ENCODE results near the gene ZNF516.

ZNF516 gene

DNA sequence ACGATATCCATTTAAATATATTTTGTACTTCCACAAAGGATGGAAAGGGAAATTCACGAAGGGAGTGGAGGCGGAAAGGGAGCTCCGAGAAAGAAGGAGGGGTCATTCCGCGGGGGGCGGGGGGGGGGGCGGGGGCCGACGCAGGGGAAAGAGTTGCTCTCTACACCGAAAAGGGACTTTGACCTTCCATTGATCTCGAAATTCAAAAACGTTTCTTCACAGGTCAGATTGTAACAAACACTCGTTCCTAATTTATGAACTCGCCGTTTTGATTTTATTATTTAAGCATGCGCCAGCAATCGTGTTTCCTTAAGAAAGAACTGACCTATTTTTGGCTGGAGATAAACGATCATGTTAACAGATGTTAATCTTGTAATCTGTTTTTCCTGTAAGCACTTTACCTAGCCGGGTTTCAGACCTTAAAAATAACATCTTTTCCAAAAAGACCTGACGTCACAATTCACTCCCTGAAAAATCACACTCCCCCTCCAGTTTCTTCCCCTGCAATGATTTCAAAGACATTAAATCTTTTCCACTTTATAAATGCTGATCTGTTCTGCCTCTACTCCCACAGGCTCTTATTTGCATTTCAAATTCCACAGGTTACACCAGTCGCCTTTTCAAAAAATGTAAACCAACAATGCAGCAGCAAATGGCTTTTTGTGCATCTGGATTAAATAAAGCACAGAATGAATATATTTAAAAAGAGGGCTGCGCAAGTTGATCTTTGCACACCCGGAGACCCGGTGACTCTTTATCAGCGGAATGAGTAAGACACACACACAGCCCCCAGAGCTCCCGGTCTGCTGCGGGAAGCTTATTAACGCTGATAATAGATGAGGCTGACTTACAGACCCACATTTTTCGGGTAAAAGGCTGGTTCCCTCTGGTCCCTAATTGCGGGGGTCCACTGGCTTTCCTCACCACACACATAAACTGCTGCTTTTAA lies 1.6 kb downstream of the ZNF516 start:
- H3K4me3 ChIP-seq: peak overlapping the region; percentile 45 to 78 (median 69)
- peak overlapping the region in 20 of 21 experiments; percentile 34 to 90 (median 82) for H3K27ac ChIP-seq

DNA sequence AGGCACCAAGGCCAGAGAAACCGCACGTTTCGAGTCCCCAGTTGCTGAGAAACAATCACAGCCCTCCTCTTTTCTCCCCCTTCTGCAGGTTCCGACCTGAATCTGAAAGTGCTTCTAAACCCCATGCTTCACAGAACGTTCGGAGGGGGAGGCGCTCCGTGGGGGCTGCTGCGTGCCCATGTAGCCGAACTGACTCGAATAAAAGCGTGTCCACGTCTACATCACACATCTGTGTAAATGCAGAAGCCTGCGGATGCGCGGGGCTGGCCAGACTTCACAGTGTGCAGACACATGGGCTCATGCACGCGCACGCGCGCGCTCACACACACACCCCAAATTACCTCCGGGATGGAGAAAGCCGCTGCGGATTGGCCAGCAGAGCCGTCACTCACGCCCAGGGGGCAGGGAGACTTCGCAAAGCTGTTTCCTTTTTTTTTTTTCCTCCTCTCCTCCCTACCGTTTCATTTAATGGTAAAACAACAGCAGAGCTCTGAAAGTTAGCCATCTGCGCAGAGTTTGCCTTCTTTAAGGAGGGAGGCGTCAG lies 2.3 kb downstream of the ZNF516 start:
- H3K4me3 ChIP-seq: peak overlapping the region; percentile 45 to 78 (median 69)
- peak overlapping the region in 20 of 21 experiments; percentile 34 to 90 (median 82) for H3K27ac ChIP-seq

DNA sequence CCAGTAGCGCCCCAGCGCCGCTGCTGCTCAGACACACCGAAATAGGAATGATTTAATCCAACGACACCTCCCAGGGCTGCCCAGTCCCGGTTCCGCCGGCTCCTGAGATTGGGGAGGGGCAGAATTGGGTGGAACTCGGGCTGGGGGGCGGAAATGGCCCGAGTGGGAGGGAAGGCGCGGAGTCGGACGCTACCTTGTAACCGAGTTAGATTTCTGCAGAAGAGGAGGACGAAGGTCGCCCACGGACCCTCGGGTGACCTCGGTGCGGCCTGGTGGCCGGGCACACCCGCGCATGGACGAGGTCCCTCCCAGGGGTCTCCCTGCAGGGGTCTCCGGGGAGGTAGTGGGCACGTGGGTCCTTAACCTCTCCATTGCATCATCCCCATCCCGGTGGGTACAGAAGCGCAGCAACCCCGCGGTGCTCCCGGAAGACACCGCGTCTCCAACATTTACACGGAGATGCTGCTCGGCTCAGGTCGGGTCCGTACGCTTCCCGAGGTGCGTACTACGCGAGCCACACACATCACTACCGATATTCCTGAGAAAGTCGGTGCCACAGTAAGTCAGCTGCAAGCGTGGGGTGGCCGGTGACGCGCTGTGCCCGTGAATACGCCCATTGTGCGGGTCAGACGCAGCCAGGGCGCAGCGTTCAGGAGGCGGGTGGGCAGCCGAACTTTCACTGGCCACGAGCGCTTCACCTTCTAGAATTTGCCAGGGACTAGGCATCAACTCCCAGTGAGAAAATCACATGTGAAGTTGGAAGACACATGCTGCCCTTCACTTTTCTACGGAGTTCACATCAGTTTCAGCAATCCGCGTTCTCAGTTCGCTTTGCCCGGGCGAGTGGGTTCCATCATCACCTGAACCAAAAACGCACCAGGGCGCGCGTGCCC lies 3.0 kb downstream of the ZNF516 start:
- Histone ChIP-seq H3K27ac (peak overlapping the region in 20 of 21 experiments; percentile 37 to 90 (median 76)), H3K4me3 (peak overlapping the region; percentile 45 to 78 (median 69))

DNA sequence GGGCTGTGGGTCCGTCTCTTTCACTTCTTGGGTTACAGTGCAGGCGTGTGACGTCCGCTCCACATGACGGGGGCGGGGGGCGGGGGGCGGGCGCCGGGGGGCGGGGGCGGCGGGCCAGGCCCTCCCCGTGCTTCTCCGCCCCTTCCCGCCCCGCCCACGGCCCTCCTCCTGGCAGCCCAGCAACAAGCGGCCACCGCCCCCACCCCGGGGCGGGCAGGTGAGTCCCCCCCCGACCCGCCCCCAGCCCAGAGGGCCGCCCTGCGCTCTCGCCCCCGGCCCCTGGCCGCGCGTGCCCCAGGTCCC lies 3.6 kb downstream of the ZNF516 start:
- Histone ChIP-seq H3K4me3 (peak overlapping the region; percentile 45 to 78 (median 69)), H3K27ac (peak overlapping the region in 20 of 21 experiments; percentile 23 to 90 (median 76))

DNA sequence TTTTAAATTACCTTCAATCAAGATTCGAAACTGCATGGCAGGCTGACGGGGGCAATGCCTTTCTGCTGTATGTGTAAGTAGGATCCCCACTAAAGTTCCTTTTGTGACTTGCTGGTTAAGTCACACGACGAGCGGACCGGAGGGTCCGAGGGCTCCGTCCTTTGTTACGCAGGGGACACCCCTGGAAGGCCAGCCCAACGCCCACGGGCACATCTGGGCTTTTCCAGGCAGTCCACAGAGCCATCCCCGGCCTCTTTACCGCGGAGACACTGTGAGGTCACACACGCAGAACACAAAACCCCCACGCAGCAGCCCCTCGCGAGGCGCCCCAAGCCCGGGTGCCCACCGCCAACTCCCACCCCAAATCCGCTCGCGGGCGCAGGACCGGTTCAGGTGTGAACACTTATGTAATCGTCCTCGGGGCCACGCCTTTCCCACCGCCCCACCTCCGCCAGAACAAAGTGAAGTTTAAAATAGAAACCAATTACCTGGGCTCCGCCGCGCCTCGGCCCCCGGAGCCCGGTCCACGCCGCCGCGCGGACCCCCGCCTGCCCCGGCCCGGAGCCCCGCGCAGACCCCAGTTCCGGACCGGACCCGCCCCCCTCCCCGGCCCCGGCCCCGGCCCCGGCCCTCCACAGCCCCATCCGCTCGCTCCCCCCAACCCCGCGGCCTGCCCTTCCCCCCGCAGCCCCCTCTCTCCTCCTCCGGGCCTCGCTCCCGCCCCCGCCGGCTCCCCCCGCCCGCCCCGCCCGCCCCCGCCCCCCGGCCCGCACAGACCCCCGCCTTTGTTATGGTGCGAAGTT lies 4.2 kb downstream of the ZNF516 start:
- H3K4me3 ChIP-seq: peak overlapping the region; percentile 45 to 78 (median 69)
- H3K27ac ChIP-seq: peak overlapping the region in 20 of 21 experiments; percentile 23 to 90 (median 76)

DNA sequence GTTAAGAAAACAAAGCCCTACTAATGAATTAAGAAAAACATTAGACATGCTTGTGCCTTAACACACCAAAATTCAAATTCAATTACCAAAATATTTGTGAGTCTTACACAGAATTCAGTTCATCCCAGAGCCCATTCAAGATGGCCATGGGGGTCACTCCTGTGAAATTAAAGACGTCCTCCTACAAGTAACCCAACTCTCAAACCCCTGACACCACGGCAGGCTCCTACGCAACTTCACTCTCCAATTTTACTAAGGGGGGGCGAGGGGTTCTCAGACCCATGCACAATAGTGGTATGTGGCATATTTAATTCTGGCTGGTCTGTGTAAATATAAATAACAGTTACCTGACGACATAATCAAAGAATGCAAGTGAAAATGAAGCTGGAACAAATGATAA lies 5.0 kb downstream of the ZNF516 start:
- H3K27ac ChIP-seq: peak overlapping the region in 2 of 21 experiments; percentile 72 to 78

DNA sequence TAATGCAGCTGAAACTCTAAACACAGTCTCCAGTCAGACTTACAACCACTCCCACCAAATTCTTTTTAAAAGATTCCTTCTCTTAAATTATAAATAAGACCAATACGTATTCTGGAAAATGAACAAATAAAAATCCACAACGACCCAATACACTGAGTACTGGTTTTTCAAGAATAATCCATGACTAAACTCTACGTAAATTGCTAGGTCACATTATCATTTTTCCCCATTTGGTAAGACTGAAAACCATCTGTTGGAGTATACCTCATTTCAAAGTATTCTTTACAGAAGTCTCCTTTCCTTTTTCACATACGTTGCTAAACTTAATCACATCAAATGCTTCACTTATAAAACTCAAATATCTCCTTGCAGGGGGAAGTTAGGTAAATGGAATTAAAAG lies 6.0 kb downstream of the ZNF516 start:
- Histone ChIP-seq H3K4me3 (no peak overlapping the region), H3K27ac (no peak overlapping the region)

More for the DNA sequence above, 5.0 kb downstream of the ZNF516 start:
- H3K4me3 ChIP-seq: peak overlapping the region in 4 of 7 experiments; percentile 64 to 78 (median 72)

DNA sequence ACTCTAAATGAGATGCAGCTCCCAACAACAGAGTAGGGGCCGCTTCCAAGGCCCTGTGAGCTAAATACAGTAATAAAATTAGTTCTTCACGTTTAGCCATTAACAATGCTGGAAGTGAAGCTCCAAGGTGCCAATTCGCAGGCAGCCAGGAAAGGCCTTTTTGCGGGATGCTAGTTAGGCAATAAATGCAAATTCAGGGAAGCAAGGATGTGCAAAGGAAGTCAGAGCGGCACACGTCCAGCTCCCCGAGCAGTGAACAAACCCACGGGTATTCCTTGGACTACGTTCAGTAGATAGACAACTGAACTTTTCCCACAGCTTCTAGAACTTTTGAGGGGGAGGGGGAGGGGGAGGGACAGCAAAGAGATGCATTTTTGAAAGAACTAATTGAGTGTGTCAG lies 6.9 kb downstream of the ZNF516 start:
- H3K27ac ChIP-seq: peak overlapping the region in 2 of 21 experiments; percentile 8 to 52

DNA sequence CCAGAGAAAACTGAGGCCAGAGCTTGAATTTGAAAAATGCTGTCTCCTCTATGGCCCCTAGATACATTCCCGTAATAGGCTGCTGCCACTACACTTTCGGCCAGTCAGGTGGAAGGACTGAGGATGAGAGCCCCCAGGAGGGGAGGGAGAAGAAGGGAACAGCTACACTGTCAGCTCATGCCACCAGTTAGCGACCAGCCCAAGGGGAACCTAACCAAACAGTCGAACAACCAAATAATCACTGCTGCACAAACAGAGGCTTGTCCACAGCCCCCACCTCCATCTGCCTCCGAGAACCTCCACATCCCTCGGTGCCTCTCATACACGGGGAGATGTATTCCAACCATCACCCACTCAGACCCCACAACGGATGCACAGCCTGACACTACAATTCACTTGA lies 7.3 kb downstream of the ZNF516 start:
- Histone ChIP-seq H3K27ac (peak overlapping the region in 2 of 21 experiments; percentile 8 to 52), H3K4me3 (no peak overlapping the region)

More for the DNA sequence above, 6.9 kb downstream of the ZNF516 start:
- H3K4me3 ChIP-seq: no peak overlapping the region

DNA sequence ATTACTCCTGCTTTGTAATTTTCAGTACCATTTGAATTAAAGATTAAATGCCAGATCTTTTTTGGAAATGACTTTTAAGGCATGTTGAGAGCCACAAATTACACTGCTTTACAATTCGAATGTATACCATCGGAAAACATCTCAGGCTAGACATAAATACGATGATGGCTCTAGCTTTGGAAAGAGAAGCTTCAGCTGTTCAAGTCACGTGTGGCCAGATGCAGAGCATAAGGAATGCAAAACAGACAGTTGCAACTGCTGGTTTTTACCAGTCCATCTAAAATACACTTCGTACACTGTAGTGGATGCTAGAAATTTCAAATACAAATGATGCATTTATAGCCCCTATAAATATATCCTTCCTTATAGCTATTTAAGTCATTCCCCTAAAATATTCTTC lies 8.0 kb downstream of the ZNF516 start:
- H3K27ac ChIP-seq: no peak overlapping the region

DNA sequence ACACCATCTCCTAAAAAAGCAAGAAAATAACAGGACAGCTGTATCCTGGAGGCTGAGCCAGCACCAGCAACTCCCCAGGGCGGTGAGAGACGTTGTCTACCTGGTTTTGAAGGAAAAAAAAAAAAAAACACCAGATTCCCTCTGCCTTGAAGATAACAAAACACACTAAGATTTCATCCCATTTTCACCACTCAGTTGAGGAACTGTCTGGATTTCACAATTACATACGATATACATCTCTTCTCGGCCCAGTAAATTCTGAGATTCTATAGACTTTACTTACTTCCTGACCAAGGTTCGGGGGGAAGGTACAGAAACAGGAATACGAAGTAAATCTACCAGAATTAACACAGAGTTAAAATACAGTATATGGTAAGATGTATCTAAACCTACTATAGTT lies 8.5 kb downstream of the ZNF516 start:
- H3K4me3 ChIP-seq: no peak overlapping the region
- no peak overlapping the region for H3K27ac ChIP-seq

More for the DNA sequence above, 8.0 kb downstream of the ZNF516 start:
- no peak overlapping the region for H3K4me3 ChIP-seq

DNA sequence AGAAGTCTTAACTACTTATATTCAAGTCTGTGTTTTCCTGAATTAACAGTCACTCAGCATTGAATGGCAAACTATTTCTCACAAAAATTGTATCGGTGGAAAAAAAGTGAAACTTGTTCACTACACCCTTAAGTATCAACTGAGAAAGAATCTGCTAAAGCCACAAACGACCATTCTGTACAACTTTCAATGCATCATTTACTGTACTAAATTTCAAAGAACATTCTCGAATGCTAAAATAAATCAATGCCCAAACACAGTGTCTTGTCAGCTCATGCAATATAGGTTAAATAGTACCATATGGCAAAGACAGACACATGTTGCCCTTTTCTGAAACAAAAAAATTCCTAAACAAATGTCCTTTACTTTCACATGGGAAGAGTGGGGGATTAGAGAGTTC lies 9.0 kb downstream of the ZNF516 start:
- no peak overlapping the region for H3K27ac ChIP-seq
- no peak overlapping the region for H3K4me3 ChIP-seq

DNA sequence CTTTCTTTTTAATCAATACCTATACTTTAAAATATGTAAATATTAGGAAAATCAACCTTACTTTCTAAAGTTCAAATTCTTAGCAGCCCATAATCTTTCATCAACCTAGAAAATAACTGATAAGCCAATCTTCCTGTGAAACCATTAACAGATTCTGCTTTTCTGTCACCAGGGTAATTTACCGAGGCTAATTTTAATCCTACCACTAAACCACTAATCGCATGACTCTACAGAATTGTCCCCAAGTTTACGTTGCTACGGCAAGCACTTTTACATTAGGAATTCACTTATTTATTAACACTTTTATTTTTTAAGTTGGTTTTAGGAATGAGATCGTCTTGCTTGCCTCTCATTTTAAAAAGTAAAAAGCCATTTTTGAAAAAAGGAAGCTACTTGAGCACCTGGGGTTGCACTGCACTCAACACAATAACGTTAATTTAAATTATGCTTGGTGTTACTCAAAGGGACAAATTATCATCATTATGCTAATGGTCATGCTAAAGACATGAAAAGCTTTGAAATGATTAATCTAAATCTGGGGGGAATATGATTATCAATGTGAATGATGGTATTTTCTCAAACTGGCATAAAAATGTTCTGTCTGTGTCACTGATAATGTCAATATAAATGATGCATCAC lies 10.2 kb downstream of the ZNF516 start:
- H3K4me3 ChIP-seq: no peak overlapping the region
- H3K27ac ChIP-seq: no peak overlapping the region

DNA sequence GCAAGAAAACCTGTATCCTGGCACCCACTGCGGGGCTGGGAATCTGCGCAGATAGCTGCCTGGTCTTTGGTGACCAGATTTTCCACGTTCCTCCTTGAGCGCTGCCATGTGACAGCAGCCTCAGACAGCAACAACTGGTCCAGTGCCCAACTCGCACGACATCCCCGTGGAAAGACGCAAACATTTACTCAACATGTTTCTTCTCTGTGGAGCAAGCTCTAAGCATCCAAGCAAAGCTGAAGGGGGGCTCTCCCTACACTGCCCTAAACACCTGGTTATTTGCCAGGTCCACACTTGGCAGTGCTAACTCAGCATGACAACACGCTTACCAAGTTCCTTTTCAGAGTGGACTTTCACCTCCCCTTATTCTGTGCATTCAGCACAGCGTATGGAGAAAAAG lies 11.3 kb downstream of the ZNF516 start:
- no peak overlapping the region for H3K4me3 ChIP-seq
- peak overlapping the region in 1 of 21 experiments; percentile 7 for H3K27ac ChIP-seq

DNA sequence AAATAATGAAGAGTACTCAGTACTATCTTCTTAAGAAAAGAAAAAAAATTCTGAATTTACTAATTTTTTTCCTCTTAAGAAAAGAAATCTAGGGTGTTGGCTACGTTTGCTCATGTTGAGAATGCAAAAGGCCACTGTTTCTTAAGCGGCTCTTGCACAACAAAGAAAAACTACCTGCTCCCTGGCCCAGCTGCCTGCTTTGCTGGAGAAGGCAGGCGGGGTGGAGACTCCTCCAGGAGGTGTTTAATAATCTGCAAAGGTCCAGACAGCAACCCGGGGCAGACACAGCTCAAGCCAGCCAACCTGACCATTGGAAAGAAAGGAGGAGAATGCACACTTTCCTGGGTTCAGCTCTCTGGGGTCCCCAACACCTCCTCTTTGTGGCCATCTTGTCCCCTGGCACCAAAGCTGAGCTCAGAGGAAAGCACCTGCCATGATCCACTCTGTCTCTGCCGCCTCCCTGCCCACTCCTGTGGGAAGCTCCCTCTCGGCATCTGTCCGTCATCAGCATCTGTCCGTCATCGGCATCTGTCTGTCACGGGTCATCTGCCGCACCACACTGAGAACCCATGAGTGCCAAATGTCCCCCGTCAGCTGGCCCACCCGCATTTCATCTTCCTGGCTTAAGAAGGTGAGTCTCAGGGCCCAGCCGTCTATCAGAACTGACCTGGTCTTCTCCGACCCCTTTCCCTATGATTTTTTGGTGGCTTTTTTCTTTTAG lies 11.9 kb downstream of the ZNF516 start:
- H3K27ac ChIP-seq: peak overlapping the region in 1 of 21 experiments; percentile 7
- no peak overlapping the region for H3K4me3 ChIP-seq

DNA sequence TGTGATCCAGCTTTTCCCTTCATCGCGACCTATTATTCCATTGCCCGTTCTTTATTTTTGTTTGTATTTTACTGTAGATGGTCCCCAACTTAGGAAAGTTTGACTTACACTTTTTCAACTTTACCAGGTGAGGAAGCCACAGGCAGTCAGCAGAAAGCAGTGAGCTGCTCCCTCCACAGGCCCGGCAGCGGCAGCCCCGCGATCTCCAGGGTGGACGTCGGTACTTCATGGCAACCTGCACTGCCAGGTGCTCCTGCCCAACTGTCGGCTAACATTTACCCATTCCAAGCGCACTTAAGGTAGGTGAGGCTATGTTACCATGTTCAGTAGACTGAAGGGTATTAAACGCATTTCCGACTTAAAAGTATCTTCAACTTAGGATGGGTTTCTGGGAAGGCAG lies 12.8 kb downstream of the ZNF516 start:
- Histone ChIP-seq H3K4me3 (no peak overlapping the region), H3K27ac (no peak overlapping the region)

DNA sequence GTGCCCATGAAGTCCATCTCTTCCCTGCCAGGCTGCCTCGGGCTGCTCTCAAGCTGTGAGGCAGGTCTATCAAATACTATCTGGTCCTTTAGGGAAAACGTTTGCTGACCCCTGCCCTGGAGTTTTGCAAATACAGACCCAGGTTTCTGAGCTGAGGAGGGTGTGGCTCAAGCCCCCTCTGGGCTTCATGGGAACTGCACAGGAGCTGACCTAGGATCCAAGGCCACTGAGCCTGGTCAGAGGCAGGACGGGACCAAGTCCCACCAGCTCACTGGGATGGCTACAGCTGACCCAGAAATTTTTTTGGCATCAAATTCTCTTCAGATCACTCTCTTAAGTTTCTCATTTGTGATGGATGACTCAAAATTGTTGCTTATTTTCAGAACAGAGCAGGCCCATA lies 14.1 kb downstream of the ZNF516 start:
- H3K4me3 ChIP-seq: no peak overlapping the region
- no peak overlapping the region for H3K27ac ChIP-seq

All from skin epidermis (tissue), 12 donors.